CD4-positive, alpha-beta memory T cell (primary cell): ENCODE data around the gene CAMK1G. TPM values are rescaled to one million over a fixed set of nuclear protein-coding genes. Genes with fewer than 3 reads are reported as not detected.

Source experiments
- CTCF ChIA-PET: fragments of 350-600 bp; sonication (Branson Sonifier 250); formaldehyde crosslinking; loops from one replicate; lab custom pipeline; 2021; ENCODE audit warnings: inconsistent platforms; ENCODE audit not compliant: partially characterized antibody; lab: Charles Lee
- POLR2A ChIA-PET: fragments of 350-600 bp; sonication (Branson Sonifier 250); formaldehyde crosslinking; loops from one replicate; lab custom pipeline; 2021; ENCODE audit not compliant: partially characterized antibody; lab: Charles Lee
- DNase-seq, 5 donors: peaks; one replicate each; pipeline versions ENCODE4 v3.0.0 to v3.0.0-alpha.2; 2020 to 2022; ENCODE audit warnings: mixed read lengths in 1 of 5
- H3K27ac ChIP-seq: one replicate; pipeline ENCODE4 v1.7.0; 2013; ENCODE audit warnings: low read depth, low read length
- H3K27me3 ChIP-seq: 2 replicates; pipeline ENCODE4 v1.7.0; 2013; ENCODE audit warnings: mild to moderate bottlenecking, low read length, moderate library complexity; ENCODE audit not compliant: insufficient read depth
- H3K36me3 ChIP-seq: 2 replicates; pipeline ENCODE4 v1.7.0; 2013; ENCODE audit warnings: mild to moderate bottlenecking, low read length, moderate library complexity; ENCODE audit not compliant: insufficient read depth
- H3K4me1 ChIP-seq: 2 replicates; pipeline ENCODE4 v1.7.0; 2013; ENCODE audit warnings: mild to moderate bottlenecking, low read length, moderate library complexity; ENCODE audit not compliant: insufficient read depth
- H3K4me3 ChIP-seq, 2 donors: one replicate each; pipeline ENCODE4 v1.7.0; 2013; ENCODE audit warnings: low read length in 2 of 2, mild to moderate bottlenecking in 1 of 2
- H3K9me3 ChIP-seq, 2 donors: one replicate each; pipeline ENCODE4 v1.7.0; 2013; ENCODE audit warnings: low read length in 2 of 2, control low read depth in 1 of 2; ENCODE audit not compliant: control insufficient read depth in 1 of 2
- H3K27ac Mint-ChIP-seq, 7 donors: one replicate each; pipeline ENCODE4 v1.8.0; 2020 to 2021; ENCODE audit warnings: mixed read lengths in 7 of 7, mild to moderate bottlenecking in 6 of 7, inconsistent platforms in 3 of 7, moderate library complexity in 3 of 7
- H3K27me3 Mint-ChIP-seq, 2 donors: one replicate each; pipeline ENCODE4 v1.8.0; 2020 to 2021; ENCODE audit warnings: mixed read lengths in 2 of 2
- H3K36me3 Mint-ChIP-seq, 2 donors: one replicate each; pipeline ENCODE4 v1.8.0; 2020 to 2021; ENCODE audit warnings: mixed read lengths in 2 of 2, inconsistent platforms in 1 of 2, mild to moderate bottlenecking in 1 of 2
- H3K4me1 Mint-ChIP-seq, 4 donors: one replicate each; pipeline ENCODE4 v1.8.0; 2020 to 2021; ENCODE audit warnings: mixed read lengths in 4 of 4, mild to moderate bottlenecking in 1 of 4
- H3K4me3 Mint-ChIP-seq, 8 donors: one replicate each; pipeline ENCODE4 v1.8.0; 2020 to 2021; ENCODE audit warnings: mixed read lengths in 8 of 8, mild to moderate bottlenecking in 7 of 8, moderate library complexity in 6 of 8, inconsistent platforms in 3 of 8
- H3K9me3 Mint-ChIP-seq, 8 donors: one replicate each; pipeline ENCODE4 v1.8.0; 2020 to 2021; ENCODE audit warnings: mixed read lengths in 8 of 8, mild to moderate bottlenecking in 5 of 8, inconsistent platforms in 3 of 8, moderate library complexity in 1 of 8
- intact Hi-C: fragments of 100-400 bp; cut with micrococcal nuclease; formaldehyde crosslinking; loops from one replicate; pipeline ENCODE4 v1.15.1; 2023
- polyA plus RNA-seq, 2 donors: library from polyadenylated mRNA; unstranded; fragments of 300-500 nt; fragmentation: Illumina TruSeq; gene quantifications; one replicate each; pipeline ENCODE4 v1.2.3, GENCODE V29; 2021
- total RNA-seq, 2 experiments: library from RNA; stranded (reverse); gene quantifications; one replicate each; pipeline ENCODE4 v1.2.3, GENCODE V29; 2021

The CAMK1G gene
- total and polyA plus RNA-seq, 4 experiments from 2014 or later = not detected

DNA sequence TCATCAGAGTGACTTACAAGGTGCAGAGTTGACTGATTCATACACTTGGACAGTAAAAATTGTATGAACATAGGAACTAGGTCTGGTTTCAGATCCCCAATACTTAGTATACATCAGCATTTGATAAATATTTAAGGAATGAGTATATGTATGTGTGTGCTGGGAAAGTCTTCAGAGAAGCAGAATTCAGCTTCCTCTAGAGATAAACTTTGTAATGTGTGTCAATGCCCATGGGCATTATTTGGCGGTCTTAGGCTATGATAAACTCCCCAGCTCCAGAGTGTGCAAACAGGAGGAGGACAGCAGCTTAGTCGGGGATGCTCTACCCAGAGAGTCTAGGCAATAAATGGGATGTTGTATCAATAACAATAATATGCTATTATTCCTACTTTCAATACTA lies 2.9 kb upstream of the CAMK1G start:
- intact Hi-C loops = no loop called here
- ChIA-PET POLR2A (no interaction called here), CTCF (interaction anchor here (1.1 to 9.4 kb wide), 3 partner anchors 8 to 109 kb away, joined by 3 to 124 read pairs (median 65); no protein-coding TSS in a partner anchor)
- no peaks in the 10 kb centered on the region for H3K9me3 ChIP-seq
- Mint-ChIP-seq H3K27ac (no peak overlapping the region), H3K27me3 (peaks cover 2 to 3% of the 10 kb centered on the region in 2 donors), H3K4me3 (no peak overlapping the region), H3K9me3 (no peaks in the 10 kb centered on the region), H3K4me1 (peaks cover 0 to 2% (median under 1%) of the 10 kb centered on the region in 4 donors), H3K36me3 (no peaks in the 10 kb centered on the region)
- H3K4me3 ChIP-seq = no peak overlapping the region
- H3K36me3 ChIP-seq = no peaks in the 10 kb centered on the region
- no peak overlapping the region for H3K27ac ChIP-seq
- no peaks in the 10 kb centered on the region for H3K27me3 ChIP-seq
- DNase-seq = no peak
- no peaks in the 10 kb centered on the region for H3K4me1 ChIP-seq

DNA sequence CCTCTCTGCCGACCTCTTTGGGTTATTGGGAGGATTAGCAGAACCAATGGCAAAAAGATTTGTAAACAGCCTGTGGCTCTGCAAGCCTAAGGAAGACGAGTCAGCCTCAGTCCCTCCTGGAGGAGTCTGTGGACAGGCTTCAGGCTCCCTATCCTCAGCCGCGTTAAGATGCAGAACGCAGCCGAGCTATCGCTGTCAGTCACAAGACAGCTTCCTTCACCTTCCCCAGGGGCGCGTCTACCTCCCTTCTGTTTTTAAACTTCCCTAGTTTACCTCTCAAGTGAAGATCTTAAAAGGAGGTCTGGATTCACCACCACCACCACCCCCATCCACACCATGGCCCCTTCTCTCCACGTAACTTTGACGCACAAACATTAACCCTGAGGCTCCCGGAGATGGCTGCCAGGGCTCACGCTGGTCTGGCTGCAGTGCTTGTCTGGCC lies 738 bp downstream of the CAMK1G start:
- ChIA-PET POLR2A (no interaction called here), CTCF (interaction anchor here (1.0 to 2.9 kb wide), 4 partner anchors 8 to 164 kb away, joined by 3 to 9 read pairs (median 6); no protein-coding TSS in a partner anchor)
- Histone ChIP-seq H3K36me3 (no peaks in the 10 kb centered on the region), H3K27ac (no peak overlapping the region), H3K9me3 (no peaks in the 10 kb centered on the region), H3K4me3 (no peak overlapping the region), H3K4me1 (no peaks in the 10 kb centered on the region), H3K27me3 (no peaks in the 10 kb centered on the region)
- H3K27ac Mint-ChIP-seq = no peak overlapping the region
- DNase-seq = no peak
- peaks cover 0 to 2% (median 0%) of the 10 kb centered on the region in 4 donors for H3K4me1 Mint-ChIP-seq
- H3K4me3 Mint-ChIP-seq = no peak overlapping the region
- no peaks in the 10 kb centered on the region for H3K36me3 Mint-ChIP-seq
- H3K27me3 Mint-ChIP-seq = peaks cover 0 to 3% of the 10 kb centered on the region in 2 donors
- no peaks in the 10 kb centered on the region for H3K9me3 Mint-ChIP-seq
- intact Hi-C loops = no loop called here

DNA sequence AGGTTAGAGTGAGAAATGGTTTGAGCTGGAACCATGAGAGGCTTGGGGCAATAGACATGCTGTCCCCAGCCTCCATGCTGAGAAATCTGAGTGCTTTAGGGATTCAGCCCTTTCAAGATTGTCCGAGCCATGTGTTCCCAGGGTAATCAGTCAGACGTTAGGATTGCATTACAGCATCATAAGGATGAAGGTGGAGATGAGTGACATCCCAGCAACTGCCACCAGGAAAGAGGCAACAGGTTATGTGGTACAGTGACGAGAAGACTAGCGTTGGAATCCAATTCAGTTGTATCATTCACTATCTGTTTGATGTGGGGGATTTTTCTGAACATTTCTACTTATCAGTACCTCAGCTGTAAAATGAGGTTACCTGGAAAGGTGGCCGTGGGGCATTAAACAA lies 1.7 kb downstream of the CAMK1G start:
- H3K27ac ChIP-seq = no peak overlapping the region
- H3K27me3 ChIP-seq = no peaks in the 10 kb centered on the region
- H3K4me1 ChIP-seq = no peaks in the 10 kb centered on the region
- CTCF ChIA-PET = interaction anchor here (0.7 to 2.2 kb wide), 5 partner anchors 8 to 163 kb away, joined by 3 to 6 read pairs (median 4); no protein-coding TSS in a partner anchor
- intact Hi-C loops = no loop called here
- no peaks in the 10 kb centered on the region for H3K9me3 Mint-ChIP-seq
- no peak overlapping the region for H3K27ac Mint-ChIP-seq
- no peaks in the 10 kb centered on the region for H3K9me3 ChIP-seq
- peaks cover 0 to 2% (median 0%) of the 10 kb centered on the region in 4 donors for H3K4me1 Mint-ChIP-seq
- no peak overlapping the region for H3K4me3 Mint-ChIP-seq
- peaks cover 1 to 3% of the 10 kb centered on the region in 2 donors for H3K27me3 Mint-ChIP-seq
- POLR2A ChIA-PET = no interaction called here
- no peaks in the 10 kb centered on the region for H3K36me3 ChIP-seq
- no peak overlapping the region for H3K4me3 ChIP-seq
- H3K36me3 Mint-ChIP-seq = no peaks in the 10 kb centered on the region
- no peak for DNase-seq

DNA sequence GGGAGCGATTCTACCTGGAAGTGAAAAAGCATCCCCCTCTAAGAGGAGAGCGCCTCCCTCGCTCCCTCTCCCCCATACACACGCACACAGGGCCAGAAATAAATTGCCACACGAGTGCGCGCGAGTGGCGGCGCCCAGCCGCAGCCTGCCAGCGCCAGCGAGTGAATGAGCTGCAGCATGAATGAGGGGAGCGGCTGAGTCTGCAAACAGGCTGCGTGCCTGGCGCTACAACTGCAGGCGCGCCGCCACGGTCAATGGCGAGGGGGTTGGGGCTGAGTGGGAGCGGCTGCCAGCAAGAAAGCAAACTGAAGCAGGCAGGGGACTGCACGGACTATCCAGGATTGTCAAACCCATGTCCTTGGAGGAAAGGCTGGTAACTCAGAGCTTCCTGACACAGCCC lies 2.2 kb downstream of the CAMK1G start:
- no peaks in the 10 kb centered on the region for H3K9me3 Mint-ChIP-seq
- intact Hi-C loops = no loop called here
- H3K27me3 ChIP-seq = no peaks in the 10 kb centered on the region
- no peak overlapping the region for H3K4me3 ChIP-seq
- ChIA-PET CTCF (interaction anchor here (0.7 to 2.2 kb wide), 5 partner anchors 8 to 162 kb away, joined by 3 to 6 read pairs (median 4); no protein-coding TSS in a partner anchor), POLR2A (no interaction called here)
- H3K36me3 Mint-ChIP-seq = no peaks in the 10 kb centered on the region
- no peaks in the 10 kb centered on the region for H3K4me1 ChIP-seq
- peak overlapping the region in 1 of 8 donors; percentile 36 for H3K4me3 Mint-ChIP-seq
- peaks cover 4 to 5% of the 10 kb centered on the region in 2 donors for H3K27me3 Mint-ChIP-seq
- H3K9me3 ChIP-seq = no peaks in the 10 kb centered on the region
- peaks cover 0 to 2% (median 0%) of the 10 kb centered on the region in 4 donors for H3K4me1 Mint-ChIP-seq
- no peak for DNase-seq
- H3K27ac ChIP-seq = no peak overlapping the region
- H3K27ac Mint-ChIP-seq = no peak overlapping the region
- no peaks in the 10 kb centered on the region for H3K36me3 ChIP-seq

DNA sequence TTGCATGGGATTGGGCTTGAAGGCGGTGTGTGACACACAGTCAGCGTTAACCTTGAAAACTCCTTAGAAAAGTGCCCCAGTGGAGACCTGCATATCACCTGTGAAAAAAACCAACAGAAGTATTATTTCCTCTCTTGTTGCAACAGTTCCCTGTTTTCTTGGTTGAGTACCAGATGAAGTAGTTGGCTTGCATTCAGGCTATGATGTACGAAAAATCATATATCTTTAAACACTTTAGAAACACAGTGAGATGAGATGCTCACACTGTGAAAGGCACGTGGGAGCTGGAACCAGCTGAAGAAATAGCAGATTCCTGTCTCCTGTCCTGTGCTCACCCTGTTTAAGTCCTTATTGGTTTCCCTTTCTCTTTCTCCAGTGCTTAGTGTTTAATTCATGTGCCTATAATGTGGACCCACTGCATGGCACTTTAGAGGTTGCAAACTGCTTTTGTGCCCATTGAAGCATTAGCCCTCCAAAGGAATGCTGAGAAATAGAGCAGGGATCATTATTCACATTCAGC lies 2.8 kb downstream of the CAMK1G start:
- Mint-ChIP-seq H3K27ac (no peak overlapping the region), H3K4me1 (peaks cover 0 to 2% (median 0%) of the 10 kb centered on the region in 4 donors), H3K4me3 (no peak overlapping the region), H3K9me3 (no peaks in the 10 kb centered on the region), H3K27me3 (peaks cover 5 to 6% of the 10 kb centered on the region in 2 donors), H3K36me3 (no peaks in the 10 kb centered on the region)
- ChIA-PET CTCF (interaction anchor here (0.8 to 2.0 kb wide), 5 partner anchors 7 to 162 kb away, joined by 3 to 6 read pairs (median 4); no protein-coding TSS in a partner anchor), POLR2A (no interaction called here)
- Histone ChIP-seq H3K27ac (no peak overlapping the region), H3K9me3 (no peaks in the 10 kb centered on the region), H3K4me3 (no peak overlapping the region), H3K4me1 (no peaks in the 10 kb centered on the region), H3K36me3 (no peaks in the 10 kb centered on the region), H3K27me3 (no peaks in the 10 kb centered on the region)
- intact Hi-C loops = no loop called here
- DNase-seq = no peak

DNA sequence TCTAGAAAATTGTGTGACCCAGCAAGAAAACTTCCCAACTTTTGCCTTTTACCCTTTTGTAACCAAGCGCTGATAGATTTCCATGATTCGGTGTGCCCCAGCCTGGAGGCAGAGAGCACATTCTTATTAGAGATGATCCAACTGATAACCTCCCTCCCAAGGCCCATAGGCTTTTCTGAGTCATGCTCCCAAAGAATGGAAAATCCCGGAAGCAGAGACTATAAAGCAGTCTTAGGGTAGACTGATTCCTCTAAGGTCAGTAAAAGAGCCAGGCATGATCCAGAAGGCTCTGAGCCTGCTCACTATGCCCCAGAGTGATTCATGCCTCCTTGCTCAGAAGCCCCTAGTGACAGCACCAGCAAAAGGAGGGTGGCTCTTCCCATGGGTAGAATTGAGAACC lies 4.3 kb downstream of the CAMK1G start:
- H3K36me3 Mint-ChIP-seq = no peaks in the 10 kb centered on the region
- DNase-seq = no peak
- intact Hi-C loops = no loop called here
- no peaks in the 10 kb centered on the region for H3K27me3 ChIP-seq
- no peaks in the 10 kb centered on the region for H3K9me3 ChIP-seq
- H3K4me1 ChIP-seq = no peaks in the 10 kb centered on the region
- peaks cover 0 to 2% (median 0%) of the 10 kb centered on the region in 4 donors for H3K4me1 Mint-ChIP-seq
- H3K4me3 ChIP-seq = no peak overlapping the region
- ChIA-PET CTCF (no interaction called here), POLR2A (no interaction called here)
- no peak overlapping the region for H3K4me3 Mint-ChIP-seq
- H3K9me3 Mint-ChIP-seq = no peaks in the 10 kb centered on the region
- peaks cover 5 to 6% of the 10 kb centered on the region in 2 donors for H3K27me3 Mint-ChIP-seq
- H3K27ac ChIP-seq = no peak overlapping the region
- H3K36me3 ChIP-seq = no peaks in the 10 kb centered on the region
- no peak overlapping the region for H3K27ac Mint-ChIP-seq

DNA sequence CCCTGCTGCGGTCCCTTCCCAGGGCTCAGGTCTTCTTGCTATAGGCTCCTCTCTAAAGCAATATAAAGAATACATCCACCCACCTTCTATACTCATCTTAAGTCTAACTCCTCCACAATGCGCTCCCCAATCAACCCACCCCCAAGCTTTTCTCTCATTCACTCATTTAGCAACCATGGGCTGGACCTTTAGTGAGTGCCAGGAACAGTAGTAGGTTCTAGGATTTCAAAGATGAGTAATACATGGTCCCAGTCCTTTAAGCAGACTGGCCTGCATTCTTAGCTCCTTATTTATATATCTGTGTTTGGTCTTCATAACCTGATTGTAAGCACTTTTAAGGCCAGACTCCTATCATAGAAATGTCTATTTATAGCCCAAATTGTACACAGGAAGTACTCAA lies 5.9 kb downstream of the CAMK1G start:
- CTCF ChIA-PET = interaction anchor here (1.2 to 1.5 kb wide), 2 partner anchors 10 to 13 kb away, joined by 3 to 8 read pairs; no protein-coding TSS in a partner anchor
- H3K4me1 Mint-ChIP-seq = peaks cover 0 to 2% (median 0%) of the 10 kb centered on the region in 4 donors
- intact Hi-C loops = no loop called here
- no peaks in the 10 kb centered on the region for H3K27me3 ChIP-seq
- no peak overlapping the region for H3K4me3 ChIP-seq
- H3K27me3 Mint-ChIP-seq = peaks cover 6 to 9% of the 10 kb centered on the region in 2 donors
- DNase-seq = no peak
- no peak overlapping the region for H3K27ac ChIP-seq
- H3K9me3 Mint-ChIP-seq = no peaks in the 10 kb centered on the region
- no peaks in the 10 kb centered on the region for H3K36me3 ChIP-seq
- H3K27ac Mint-ChIP-seq = no peak overlapping the region
- H3K9me3 ChIP-seq = no peaks in the 10 kb centered on the region
- no peaks in the 10 kb centered on the region for H3K4me1 ChIP-seq
- H3K4me3 Mint-ChIP-seq = no peak overlapping the region
- H3K36me3 Mint-ChIP-seq = no peaks in the 10 kb centered on the region
- POLR2A ChIA-PET = no interaction called here
